Hematopoietic multipotent progenitor cell treated with erythropoietin and hydrocortisone succinate and interleukin-3 and kit ligand, for 8 days (in vitro differentiated cells): ENCODE results near the gene CEBPZ.
"Not testable (repeated sequence)": the region's sequence is repeated elsewhere in the genome, so short reads cannot be mapped to it uniquely, and the experiment has no call there.

ENCODE experiments used
- DNase-seq: peaks from one replicate; pipeline ENCODE4 v3.0.0-alpha.2; 2015

Gene CEBPZ

DNA sequence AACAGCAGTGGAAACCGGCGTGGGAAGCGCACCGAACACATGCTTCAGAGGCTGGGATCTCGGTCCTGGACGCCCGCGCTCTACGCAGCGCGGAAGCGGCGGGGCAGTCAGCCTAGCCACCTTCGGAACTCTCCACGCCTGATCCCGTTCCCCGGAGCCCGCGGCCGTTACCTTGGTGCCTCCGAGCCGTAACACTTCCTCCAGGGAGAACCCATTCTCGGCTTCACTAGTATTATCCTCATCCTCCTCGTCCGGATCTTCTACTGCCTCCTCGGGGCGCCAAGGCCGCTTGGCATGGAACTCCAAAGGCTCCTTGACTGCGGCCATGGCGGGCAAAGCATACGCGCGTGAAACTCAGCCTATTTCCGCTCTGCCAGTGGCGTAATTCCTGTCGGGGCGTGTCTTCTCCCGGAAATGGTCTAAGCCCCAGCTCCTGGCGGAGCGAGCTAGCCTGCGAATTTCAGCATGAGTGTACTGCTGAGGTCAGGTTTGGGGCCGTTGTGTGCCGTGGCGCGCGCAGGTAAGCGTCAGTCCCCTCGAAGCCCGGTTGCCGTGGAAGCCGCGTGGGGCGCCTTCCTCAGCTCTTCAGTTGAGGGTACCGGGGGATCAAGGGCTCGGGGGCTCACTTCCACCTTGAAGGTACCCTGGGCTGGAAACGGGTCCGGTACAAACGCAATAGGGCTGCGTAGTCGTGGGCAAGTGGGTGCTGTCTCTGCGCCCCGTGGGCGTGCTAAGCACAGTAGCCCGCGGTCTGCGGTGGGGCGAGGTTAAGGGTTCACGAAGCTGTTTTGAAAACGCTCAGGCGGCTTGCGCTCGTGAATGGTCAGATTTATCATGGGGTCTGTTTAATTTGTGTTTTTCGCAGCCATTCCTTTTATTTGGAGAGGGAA lies at the start of gene CEBPZ, which contains the start of gene NDUFAF7:
CEBPZ (minus strand) TSS at position 356 of the 890 bp plus-strand sequence; CDS start at position 327, 29 bp downstream.
NDUFAF7 (plus strand) TSS at position 418 of the 890 bp plus-strand sequence; CDS start at position 466, 48 bp downstream.
- DNase-seq, result peak; percentile 94

DNA sequence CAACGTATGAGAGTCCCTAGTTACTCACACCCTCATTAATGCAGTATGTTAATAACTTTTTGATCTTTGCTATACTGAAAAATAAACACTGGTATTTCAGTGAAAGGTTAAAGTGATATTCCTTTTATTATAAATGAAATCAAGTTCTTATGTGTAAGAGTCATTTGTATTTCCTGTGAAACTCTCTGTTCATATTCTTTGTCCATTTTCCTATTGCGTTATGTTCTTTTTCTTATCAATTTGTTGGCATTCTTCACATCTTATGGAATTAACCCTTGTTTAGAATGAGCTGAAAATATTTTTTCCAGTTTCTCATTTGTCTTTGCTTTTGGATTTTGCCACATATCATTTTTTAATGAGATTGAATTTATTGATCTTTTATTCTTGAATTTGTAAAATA lies 44.9 kb upstream of the CEBPZ start:
- DNase-seq, result no peak

DNA sequence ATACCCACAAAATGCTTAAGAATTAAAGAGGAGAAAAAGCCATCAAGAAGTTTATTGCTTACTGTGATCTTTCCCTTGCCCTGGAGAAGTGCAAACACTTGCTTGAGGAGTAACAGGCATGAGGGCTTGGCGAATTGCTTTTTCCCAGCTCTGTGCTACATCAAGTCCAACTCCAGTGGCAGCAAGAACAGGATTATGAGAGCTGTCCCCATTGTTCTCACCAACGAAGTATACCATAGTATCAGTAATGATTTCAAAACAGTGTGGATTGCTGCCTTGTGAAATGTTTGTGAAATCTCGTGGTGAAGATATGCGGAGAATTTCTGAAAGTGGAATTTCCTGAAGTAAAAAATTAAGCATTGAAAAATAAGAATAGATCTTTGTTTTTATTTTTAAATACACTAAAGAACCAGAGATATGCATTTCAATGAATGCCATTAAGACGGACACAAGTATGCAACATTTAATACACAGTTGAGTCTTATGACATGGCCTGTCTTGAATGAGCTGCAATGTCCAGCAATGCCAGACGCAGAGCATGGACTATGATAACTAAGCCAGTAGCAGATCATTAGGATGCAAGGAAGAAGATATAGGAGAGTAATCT lies 43.1 kb upstream of the CEBPZ start:
- no peak for DNase-seq

DNA sequence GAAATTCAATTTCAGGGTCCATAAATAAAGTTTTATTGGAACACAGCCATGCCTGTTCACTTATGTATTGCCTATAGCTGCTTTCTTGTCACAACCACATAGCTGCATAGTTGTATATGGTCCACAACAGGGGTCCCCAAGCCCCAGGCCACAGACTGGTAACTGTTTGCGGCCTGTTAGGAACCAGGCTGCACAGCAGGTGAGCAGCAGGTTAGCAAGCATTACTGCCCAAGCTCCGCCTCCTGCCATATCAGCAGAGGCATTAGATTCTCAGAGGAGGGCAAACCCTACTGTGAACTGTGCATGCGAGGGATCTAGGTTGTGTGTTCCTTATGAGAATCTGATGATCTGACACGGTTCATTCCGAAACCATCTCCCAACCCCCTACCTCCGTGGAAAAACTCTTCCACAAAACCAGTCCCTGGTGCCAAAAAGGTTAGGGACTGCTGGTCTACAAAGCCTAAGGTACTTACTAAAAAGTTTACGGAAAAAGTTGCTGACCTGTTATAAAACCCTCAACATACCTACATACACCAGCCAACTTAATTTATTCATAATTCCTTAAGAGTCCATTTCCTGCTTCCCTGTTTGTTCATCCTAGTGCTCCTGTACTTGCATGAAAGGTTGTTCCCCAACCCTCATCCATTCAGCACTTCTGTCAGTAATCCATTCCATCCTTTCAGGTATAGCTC lies 40.1 kb upstream of the CEBPZ start:
- DNase-seq, result no peak

DNA sequence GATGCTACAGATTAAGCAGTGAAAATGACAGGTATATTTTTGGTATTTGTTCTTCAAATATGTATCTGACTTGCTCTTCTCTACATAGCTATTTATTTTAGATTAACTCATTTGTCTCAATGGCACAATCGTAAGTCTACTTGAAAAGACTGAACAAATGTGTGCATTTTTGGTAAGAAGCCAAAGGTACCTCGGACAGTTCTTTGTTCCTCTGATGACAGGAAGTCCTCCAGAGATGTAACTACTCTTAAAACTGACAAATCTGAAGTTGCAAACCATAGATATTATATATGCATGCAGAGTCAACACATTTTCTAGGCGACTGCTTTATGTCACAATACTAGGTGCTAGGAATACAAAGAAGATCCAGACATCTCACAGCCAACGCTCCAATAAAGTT lies 36.7 kb upstream of the CEBPZ start:
- no peak for DNase-seq

DNA sequence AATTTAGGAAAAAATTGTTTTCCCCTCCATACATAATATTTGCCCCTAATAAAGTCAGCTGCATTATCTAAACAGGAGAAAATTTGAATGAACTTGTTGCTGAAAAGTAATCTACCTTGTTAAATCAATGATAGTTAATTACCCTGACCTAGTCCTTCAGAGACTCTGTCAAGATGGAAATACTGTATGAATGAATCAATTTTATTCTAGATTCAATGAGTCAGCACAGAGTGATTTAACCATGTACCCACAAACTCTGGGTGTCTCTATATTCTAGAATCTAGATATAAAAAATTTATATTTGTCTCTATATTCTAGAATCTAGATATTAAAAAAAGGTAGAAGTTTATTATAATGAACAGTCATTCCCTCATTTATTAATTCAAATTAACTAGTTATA lies 36.3 kb upstream of the CEBPZ start:
- DNase-seq, result no peak

GRCh38 chr2:37263839-37264238 lies 32.4 kb upstream of the CEBPZ start:
- DNase-seq, result no peak

GRCh38 chr2:37262522-37262921 lies 31.1 kb upstream of the CEBPZ start:
- DNase-seq, result no peak

GRCh38 chr2:37250869-37251740 lies 19.7 kb upstream of the CEBPZ start:
- DNase-seq, result peak; percentile 24

DNA sequence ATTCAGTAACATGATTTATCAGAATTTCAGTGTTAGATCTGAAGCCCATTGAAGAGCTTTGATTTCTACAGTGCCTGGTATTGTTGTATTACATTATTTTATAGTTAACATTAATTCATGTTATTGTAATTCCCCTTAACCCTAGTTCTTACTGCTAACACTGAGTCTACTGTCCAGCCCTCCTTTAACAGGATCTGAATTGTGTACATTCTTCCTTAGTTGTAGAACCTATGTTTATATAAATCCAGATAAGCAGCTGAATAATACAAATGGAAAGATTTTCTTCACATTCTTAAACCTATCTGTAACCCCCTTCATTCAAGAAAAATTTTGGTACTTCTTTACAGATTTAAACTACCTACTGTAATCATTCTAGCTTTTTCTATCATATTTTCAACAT lies 14.8 kb upstream of the CEBPZ start:
- no peak for DNase-seq

- DNase-seq, result no peak
Measured at GRCh38 chr2:37244755-37245154, 13.4 kb upstream of the CEBPZ start.

GRCh38 chr2:37244017-37244416 lies 12.6 kb upstream of the CEBPZ start:
- DNase-seq, result no peak

DNA sequence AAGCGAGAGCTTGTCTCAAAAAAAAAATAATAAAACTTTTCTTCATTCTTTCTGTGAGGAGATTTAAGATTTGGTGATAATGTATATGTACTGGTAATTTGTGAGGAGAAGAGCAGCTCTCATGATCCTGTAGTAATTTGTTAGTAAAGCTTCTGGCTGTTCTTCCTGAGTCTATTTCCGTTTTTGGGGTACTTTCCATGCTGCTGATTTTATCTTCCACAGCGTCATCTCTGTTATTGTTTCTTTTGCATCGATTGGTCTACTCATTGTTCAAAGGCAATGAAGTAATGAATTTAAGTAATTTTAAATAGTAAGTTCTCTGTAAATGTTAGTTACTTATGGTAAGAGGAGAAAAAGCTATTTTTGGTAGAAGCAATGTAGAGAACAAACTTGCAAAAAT lies 12.0 kb upstream of the CEBPZ start:
- no peak for DNase-seq

DNA sequence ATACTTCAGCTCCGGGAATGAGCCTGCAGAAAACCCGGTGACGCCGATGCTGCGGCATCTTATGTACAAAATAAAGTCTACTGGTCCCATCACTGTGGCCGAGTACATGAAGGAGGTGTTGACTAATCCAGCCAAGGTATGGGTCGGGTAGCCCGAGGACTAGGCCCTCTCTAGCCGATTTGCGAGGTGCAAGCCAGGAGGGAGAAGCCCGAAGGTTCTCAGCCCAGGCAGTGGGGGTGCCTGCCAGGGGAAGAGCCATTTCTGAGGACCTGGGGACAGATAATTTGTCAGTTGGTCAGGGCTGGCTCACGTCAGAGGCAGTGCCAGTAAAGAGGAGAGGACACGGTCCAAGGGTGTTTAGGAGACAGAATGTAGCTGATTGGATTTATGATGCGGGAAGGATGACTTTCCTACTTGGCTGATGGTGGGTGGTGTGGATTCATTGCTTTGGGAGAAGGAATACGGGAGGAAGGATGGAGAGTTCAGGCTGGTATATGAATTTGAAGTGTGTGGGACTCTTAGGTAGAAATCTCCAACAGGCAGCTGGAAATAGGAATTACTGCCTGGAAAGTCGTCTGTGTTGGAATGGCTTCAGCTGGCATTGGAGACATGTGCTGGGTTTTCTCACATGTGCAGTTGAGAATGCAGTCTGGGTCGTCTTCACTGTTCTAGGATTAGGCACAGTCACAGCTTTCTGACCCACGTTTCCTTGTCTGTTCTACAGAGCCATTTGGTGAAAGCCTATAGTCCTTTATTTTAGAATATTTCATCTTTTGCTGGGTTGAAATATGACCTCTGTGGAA lies 936 bp upstream of the CEBPZ start:
- DNase-seq, result peak; percentile 5

GRCh38 chr2:37230581-37230980 lies 815 bp downstream of the CEBPZ start:
- peak; percentile 31 for DNase-seq

DNA sequence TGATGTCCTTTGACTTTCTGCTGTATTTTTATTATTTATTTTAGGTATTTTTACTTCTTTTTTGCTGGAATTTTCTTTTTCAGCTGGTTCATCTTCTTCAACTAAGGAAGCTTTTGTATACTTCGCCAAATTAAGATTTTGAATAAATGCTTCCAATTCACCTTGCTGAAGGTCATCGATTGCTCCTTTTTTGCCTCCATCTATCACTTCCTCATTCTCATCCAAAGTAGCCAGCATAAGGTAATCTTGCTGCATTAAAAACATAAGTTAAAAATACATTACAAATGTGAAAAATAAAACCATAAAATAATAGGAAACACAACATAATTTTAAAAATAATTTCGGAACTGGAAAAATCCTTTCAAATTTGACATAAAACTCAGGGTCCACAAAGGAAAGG lies 2.6 kb downstream of the CEBPZ start:
- DNase-seq, result no peak

- no peak for DNase-seq
Measured at GRCh38 chr2:37226863-37227262, 4.5 kb downstream of the CEBPZ start.

- not testable (repeated sequence) for DNase-seq
Measured at GRCh38 chr2:37225129-37225528, 6.3 kb downstream of the CEBPZ start.

GRCh38 chr2:37224063-37224462 lies 7.3 kb downstream of the CEBPZ start:
- DNase-seq, result no peak

DNA sequence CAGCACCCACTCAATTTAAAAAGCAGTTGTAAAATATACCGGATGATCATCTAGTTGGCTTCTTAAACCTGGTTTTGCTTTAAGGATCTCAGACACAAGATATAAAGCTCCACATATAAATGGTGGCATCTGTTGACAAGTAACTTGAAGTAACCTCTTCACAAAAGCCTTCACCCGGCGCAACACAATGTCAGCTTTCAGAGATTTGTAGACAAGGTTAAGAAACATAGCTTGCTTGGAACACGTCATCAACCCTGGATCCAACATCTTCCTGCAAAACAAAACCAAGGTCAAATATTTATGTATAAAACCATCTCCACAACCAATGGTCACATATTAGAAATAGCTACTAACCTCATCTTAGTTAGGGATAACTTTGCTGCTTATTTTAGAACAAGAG lies 8.3 kb downstream of the CEBPZ start:
- DNase-seq, result no peak

GRCh38 chr2:37219046-37219445 lies 12.3 kb downstream of the CEBPZ start:
- DNase-seq, result no peak

DNA sequence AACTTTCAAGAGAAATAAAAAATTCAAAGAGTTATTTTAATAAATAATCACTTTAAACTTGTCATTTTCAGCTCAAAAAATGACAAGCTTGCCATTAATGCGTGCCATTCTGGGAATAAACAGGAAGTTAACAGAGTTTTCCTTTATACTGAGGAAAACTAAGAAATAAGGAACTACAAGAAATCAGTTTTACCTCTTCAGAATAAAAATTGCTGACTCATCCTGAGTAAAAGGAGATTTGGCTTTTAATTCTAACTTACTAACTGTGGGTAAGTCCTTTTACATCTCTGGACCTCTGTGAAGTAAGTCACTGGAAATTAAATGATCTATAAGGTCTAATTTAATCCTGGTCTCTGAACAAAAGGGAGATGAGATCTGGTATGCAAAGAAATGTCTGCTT lies 16.1 kb downstream of the CEBPZ start:
- DNase-seq, result no peak
